Measurements from ENCODE around the gene QSER1. TPM values are rescaled to one million over a fixed set of nuclear protein-coding genes. Genes with fewer than 3 reads are reported as not detected.

Gene QSER1
- total and polyA plus RNA-seq, 10 of the 15 experiments (the other 5 are each of a cell fraction or from before 2014, with no cell fraction given), result 2.1 to 15.0 (median 9.4) TPM

- RAD21 ChIA-PET (ENCODE audit: unreplicated experiment), result interaction anchor here (0.6 to 1.1 kb wide), 2 partner anchors 71 to 284 kb away, joined by 3 read pairs; no protein-coding TSS in a partner anchor
- FAIRE-seq, result no peak
- Histone ChIP-seq H4K20me1 (ENCODE audit: control insufficient read depth, insufficient read depth) (no peaks in the 10 kb centered on the region), H3K4me1 (ENCODE audit: control insufficient read depth, insufficient read depth, low read length) (no peaks in the 10 kb centered on the region), H3K9me3 (replicated peaks; ENCODE audit: control insufficient read depth, insufficient read depth, low read length) (no peaks in the 10 kb centered on the region), H3K27me3 (replicated peaks in 1 of 2; ENCODE audit: control insufficient read depth in 2 of 2, insufficient read depth in 2 of 2, low read length in 1 of 2) (no peaks in the 10 kb centered on the region), H3K4me3 (no peak overlapping the region), H3K27ac (ENCODE audit: control insufficient read depth, insufficient read depth) (no peak overlapping the region), H3K79me2 (ENCODE audit: control insufficient read depth, insufficient read depth, low read length) (no peaks in the 10 kb centered on the region), H3K4me2 (ENCODE audit: control insufficient read depth, insufficient read depth) (no peak overlapping the region), H3K36me3 (ENCODE audit: control insufficient read depth in 2 of 2, insufficient read depth in 2 of 2, low read length in 1 of 2) (no peaks in the 10 kb centered on the region), H2AFZ (ENCODE audit: control insufficient read depth, low read depth, low read length) (no peak overlapping the region), H3K9ac (ENCODE audit: control insufficient read depth, insufficient read depth, low read length) (no peak overlapping the region)
- in situ Hi-C loops (cut with MboI) (no loop called here), intact Hi-C loops (cut with micrococcal nuclease; ENCODE audit: unreplicated experiment) (no loop called here)
- SMC1A ChIA-PET (ENCODE audit: uncharacterized antibody, unreplicated experiment), result no interaction called here
- TF ChIP-seq MEF2A (IDR thresholded peaks at IDR 0.05; ENCODE audit: insufficient read depth, low read depth, low read length), result no peak
- peak; percentile 34 for TF ChIP-seq BCL3 (IDR thresholded peaks at IDR 0.05; ENCODE audit: borderline replicate concordance, insufficient read depth, low read depth, low read length, poor library complexity, severe bottlenecking)
- 34% methylated on average over 4 of the region's 4 CpGs for WGBS (ENCODE audit: insufficient coverage, insufficient replicate concordance, low lambda C conversion rate, missing lambda C conversion rate)
- POLR2A ChIA-PET, result interaction anchor here (0.7 kb wide), 1 partner anchor 52 kb away, joined by 3 read pairs; no protein-coding TSS in a partner anchor
- BruUV-seq (replicated peaks), result no TSS peak
- DNase-seq (ENCODE audit: low read depth, low spot score), result no peak
- CTCF ChIA-PET, result interaction anchor here (0.8 to 3.9 kb wide), 3 partner anchors 43 to 184 kb away, joined by 3 to 19 read pairs (median 5); no protein-coding TSS in a partner anchor
- ATAC-seq, result no peak
These were observed 11.3 kb upstream of the QSER1 start for GRCh38 chr11:32881286-32881685.

DNA sequence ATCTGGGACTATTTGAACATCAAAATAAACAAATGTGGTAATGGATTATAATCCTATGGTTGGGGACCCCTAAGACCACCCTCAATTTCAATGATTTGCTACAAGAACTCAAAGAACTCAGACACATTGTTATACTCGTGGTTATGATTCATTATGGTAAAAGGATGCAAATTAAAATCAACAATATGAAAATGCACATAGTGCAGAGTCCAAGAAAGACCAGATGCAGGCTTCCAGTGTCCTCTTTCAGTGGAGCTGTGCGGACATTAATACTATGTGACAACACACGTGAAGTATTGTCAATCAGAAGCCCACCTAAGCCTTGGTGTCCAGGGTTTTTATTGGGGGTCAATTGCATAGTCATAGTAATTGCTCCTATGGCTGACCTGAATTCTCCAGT is 9.2 kb upstream of the QSER1 start:
- intact Hi-C loops (cut with micrococcal nuclease; ENCODE audit: unreplicated experiment), result no loop called here
- CTCF ChIA-PET, result interaction anchor here (0.7 to 3.9 kb wide), 6 partner anchors 74 to 185 kb away, joined by 3 to 19 read pairs (median 4); no protein-coding TSS in a partner anchor
- TF ChIP-seq HDAC2 (IDR thresholded peaks at IDR 0.05), result no peak
- no peak for TF ChIP-seq NFXL1 (IDR thresholded peaks at IDR 0.05; ENCODE audit: borderline replicate concordance)
- no peak for TF ChIP-seq MTA3 (IDR thresholded peaks at IDR 0.05; ENCODE audit: borderline replicate concordance, low read length)
- TF ChIP-seq USF2 (IDR thresholded peaks at IDR 0.05; ENCODE audit: borderline replicate concordance, low read depth, low read length), result no peak
- no peak for TF ChIP-seq STAT3 (IDR thresholded peaks at IDR 0.05; ENCODE audit: low read depth, low read length)
- TF ChIP-seq MYC (IDR thresholded peaks at IDR 0.05; ENCODE audit: insufficient read depth, insufficient read length, insufficient replicate concordance, low read length, severe bottlenecking), result no peak
- no peak for TF ChIP-seq ZNF687 (IDR thresholded peaks at IDR 0.05)
- TF ChIP-seq HCFC1 (IDR thresholded peaks at IDR 0.05; ENCODE audit: low read length), result no peak

More for the DNA sequence above, 9.2 kb upstream of the QSER1 start:
- Histone ChIP-seq H3K79me2 (ENCODE audit: control insufficient read depth, insufficient read depth, low read length) (no peaks in the 10 kb centered on the region), H3K9me3 (replicated peaks; ENCODE audit: control insufficient read depth, insufficient read depth, low read length) (no peaks in the 10 kb centered on the region), H3K27ac (ENCODE audit: control insufficient read depth, insufficient read depth) (no peak overlapping the region), H2AFZ (ENCODE audit: control insufficient read depth, low read depth, low read length) (no peak overlapping the region), H3K4me2 (ENCODE audit: control insufficient read depth, insufficient read depth) (no peak overlapping the region), H3K36me3 (ENCODE audit: control insufficient read depth in 2 of 2, insufficient read depth in 2 of 2, low read length in 1 of 2) (no peaks in the 10 kb centered on the region), H3K9ac (ENCODE audit: control insufficient read depth, insufficient read depth, low read length) (no peak overlapping the region), H3K27me3 (replicated peaks in 1 of 2; ENCODE audit: control insufficient read depth in 2 of 2, insufficient read depth in 2 of 2, low read length in 1 of 2) (no peaks in the 10 kb centered on the region), H3K4me3 (no peak overlapping the region), H3K4me1 (ENCODE audit: control insufficient read depth, insufficient read depth, low read length) (no peaks in the 10 kb centered on the region), H4K20me1 (ENCODE audit: control insufficient read depth, insufficient read depth) (no peaks in the 10 kb centered on the region)
- POLR2A ChIA-PET, result interaction anchor here (0.9 kb wide), 1 partner anchor 9 kb away, joined by 3 read pairs; no protein-coding TSS in a partner anchor
- no peak for ATAC-seq
- no peak for DNase-seq (ENCODE audit: low read depth, low spot score)
- no peak for FAIRE-seq
- no TSS peak for BruUV-seq (replicated peaks)
- 43% methylated on average over 3 of the region's 3 CpGs for WGBS (ENCODE audit: insufficient coverage, insufficient replicate concordance, low lambda C conversion rate, missing lambda C conversion rate)
- in situ Hi-C loops (cut with MboI), result no loop called here
- RAD21 ChIA-PET (ENCODE audit: unreplicated experiment), result interaction anchor here (1.2 kb wide), 1 partner anchor 9 kb away, joined by 3 read pairs; the partner anchor contains the start of gene QSER1
- SMC1A ChIA-PET (ENCODE audit: uncharacterized antibody, unreplicated experiment), result interaction anchor here (0.9 to 4.9 kb wide), 5 partner anchors 12 to 186 kb away, joined by 3 to 21 read pairs (median 3); no protein-coding TSS in a partner anchor

Measured in GM12878 (cell line).